Measurements from ENCODE around the gene TAMALIN.

DNA sequence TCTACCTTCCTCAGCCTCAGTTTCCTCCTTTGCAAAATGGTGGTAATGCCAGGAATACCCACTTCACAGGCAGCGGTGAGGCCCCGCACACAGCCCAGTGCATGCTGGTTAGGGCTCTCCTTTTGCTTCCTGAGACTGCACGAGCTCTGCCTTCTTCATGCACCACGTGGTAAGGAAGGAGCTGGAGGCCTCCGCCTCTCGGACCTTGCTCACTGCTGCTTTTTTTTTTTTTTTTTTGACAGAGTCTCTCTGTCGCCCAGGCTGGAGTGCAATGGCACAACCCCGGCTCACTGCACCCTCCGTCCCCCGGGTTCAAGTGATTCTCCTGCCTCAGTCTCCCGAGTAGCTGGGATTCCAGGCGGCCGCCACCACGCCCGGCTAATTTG, 18.1 kb downstream of the TAMALIN start:
- no peak for TF ChIP-seq POLR2A (IDR thresholded peaks at IDR 0.05)
- TF ChIP-seq, protein P1, sequence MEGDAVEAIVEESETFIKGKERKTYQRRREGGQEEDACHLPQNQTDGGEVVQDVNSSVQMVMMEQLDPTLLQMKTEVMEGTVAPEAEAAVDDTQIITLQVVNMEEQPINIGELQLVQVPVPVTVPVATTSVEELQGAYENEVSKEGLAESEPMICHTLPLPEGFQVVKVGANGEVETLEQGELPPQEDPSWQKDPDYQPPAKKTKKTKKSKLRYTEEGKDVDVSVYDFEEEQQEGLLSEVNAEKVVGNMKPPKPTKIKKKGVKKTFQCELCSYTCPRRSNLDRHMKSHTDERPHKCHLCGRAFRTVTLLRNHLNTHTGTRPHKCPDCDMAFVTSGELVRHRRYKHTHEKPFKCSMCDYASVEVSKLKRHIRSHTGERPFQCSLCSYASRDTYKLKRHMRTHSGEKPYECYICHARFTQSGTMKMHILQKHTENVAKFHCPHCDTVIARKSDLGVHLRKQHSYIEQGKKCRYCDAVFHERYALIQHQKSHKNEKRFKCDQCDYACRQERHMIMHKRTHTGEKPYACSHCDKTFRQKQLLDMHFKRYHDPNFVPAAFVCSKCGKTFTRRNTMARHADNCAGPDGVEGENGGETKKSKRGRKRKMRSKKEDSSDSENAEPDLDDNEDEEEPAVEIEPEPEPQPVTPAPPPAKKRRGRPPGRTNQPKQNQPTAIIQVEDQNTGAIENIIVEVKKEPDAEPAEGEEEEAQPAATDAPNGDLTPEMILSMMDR (IDR thresholded peaks at IDR 0.05): no peak

Data from adrenal gland (tissue), 5 donors.